GM12865 (cell line): ENCODE measurements around the gene RRAS2.
A peak's percentile ranks its signal among the peaks of the same experiment; 100 is the strongest.

Experiments used
- DNase-seq: peaks from one replicate; pipeline ENCODE4 v3.0.0; 2010; ENCODE audit warnings: low read depth
- H3K4me3 ChIP-seq: 2 replicates; pipeline ENCODE4 v1.5.1; 2011; ENCODE audit warnings: mild to moderate bottlenecking, low read depth, low read length, control low read depth
- TF ChIP-seq, protein P1 (sequence below): IDR thresholded peaks from 2 replicates; pipeline ENCODE4 v1.5.1; 2011; ENCODE audit warnings: low read length, control low read depth, low read depth, inconsistent platforms; ENCODE audit not compliant: insufficient read depth; ENCODE audit errors: missing control alignments

The RRAS2 gene

DNA sequence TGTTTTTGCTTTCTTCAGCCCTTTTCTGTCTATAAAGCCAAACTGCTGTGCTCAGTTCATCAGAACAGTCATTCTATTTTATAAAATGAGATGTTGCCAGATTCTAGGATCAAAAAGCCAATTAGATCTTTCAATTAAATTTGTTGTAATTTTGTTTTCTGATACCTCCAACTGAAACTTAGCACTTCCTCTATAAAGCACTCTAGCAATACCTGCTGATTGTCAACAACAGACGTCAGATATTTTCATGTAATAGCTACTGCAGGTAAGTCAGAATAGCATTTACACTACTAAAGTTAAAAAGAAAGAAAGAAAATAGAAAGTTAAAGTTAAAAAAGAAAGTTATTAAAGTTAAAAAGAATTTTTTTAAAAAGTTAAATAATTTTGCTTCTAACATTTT is 19.6 kb downstream of the RRAS2 start:
- H3K4me3 ChIP-seq, result no peak overlapping the region
- DNase-seq, result no peak
- TF ChIP-seq, protein P1, sequence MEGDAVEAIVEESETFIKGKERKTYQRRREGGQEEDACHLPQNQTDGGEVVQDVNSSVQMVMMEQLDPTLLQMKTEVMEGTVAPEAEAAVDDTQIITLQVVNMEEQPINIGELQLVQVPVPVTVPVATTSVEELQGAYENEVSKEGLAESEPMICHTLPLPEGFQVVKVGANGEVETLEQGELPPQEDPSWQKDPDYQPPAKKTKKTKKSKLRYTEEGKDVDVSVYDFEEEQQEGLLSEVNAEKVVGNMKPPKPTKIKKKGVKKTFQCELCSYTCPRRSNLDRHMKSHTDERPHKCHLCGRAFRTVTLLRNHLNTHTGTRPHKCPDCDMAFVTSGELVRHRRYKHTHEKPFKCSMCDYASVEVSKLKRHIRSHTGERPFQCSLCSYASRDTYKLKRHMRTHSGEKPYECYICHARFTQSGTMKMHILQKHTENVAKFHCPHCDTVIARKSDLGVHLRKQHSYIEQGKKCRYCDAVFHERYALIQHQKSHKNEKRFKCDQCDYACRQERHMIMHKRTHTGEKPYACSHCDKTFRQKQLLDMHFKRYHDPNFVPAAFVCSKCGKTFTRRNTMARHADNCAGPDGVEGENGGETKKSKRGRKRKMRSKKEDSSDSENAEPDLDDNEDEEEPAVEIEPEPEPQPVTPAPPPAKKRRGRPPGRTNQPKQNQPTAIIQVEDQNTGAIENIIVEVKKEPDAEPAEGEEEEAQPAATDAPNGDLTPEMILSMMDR, result no peak

DNA sequence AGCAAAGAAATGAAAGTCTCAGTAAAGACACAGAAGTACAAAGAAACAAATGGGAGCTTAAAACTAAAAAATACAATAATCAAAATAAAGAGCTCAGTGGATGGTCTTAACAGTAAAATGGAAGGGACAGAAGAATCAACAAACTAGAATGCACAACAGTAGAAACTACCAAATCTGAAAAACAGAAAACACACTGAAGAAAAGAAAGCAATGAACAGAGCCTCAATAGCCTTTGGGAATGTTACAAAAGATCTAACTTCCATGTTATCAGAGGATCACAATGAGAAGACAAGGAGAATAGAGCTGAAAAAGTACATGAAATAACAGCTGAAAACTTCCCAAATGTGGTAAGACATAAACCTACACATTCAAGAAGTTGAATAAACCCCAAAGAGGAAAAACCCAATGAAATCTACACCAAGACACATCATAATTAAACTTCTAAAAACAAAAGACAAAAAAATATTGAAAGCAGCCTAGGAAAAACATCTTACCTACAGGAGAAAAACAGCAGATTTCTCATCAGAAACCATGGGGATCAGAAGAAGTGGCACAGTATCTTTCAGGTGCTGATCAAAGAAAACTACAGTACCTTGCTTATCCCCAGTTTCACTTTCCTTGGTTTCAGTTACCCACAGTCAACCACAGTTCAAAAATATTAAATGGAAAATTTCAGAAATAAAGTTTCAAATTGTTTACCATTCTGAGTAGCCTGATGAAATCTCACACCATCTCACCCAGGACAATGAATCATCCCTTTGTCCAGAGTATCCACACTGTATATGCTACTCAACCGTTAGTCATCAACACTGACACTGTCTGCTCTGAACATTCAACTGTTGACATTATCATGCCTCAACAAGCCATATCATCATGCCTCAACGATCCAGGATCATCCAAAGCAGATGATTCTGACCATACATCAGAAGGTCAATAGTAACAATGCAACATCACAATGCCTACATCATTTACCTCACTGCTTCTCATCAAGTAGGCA is 22.2 kb downstream of the RRAS2 start:
- no peak overlapping the region for H3K4me3 ChIP-seq
- no peak for DNase-seq
- TF ChIP-seq, protein P1, result no peak

DNA sequence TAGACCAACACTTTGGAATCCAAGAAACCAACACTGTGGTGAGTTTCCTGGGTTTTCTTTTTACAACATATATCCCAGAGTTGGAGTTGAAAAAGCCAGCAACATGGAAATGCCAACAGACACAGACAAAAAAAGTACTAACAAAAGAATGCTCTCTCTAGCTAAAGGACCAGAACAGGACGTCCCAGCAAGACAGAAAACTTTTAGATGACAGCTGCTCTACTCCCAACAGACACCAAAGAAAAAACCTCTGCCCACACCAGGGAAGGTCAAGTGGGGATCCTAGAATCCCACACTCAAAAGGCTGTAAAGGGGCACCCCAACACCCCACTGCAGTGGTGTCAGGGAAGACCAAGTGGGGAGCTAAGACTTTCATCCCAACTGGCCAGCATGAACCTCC is 23.3 kb downstream of the RRAS2 start:
- TF ChIP-seq, protein P1, result no peak
- H3K4me3 ChIP-seq, result peak overlapping the region; percentile 3; the same call in 1 of the 2 replicates
- DNase-seq, result no peak

DNA sequence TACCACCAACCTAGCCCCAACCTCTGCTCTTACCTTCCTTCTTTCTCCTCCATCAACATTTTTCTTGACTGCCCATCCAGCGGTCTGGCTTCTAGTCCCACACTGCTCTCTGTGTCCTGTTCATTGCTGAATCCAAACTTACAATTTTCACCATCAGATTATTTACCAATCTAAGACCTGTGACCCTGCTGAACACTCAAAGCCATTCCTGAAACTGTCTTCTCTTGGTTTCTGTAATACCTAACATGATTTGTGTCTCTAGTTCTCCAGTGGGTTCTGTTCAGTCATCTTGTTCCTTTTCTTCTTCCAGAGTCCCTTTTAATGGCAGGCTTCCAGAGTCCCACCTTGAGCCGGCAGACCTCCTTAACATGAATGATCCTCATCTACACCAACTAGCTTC is 24.1 kb downstream of the RRAS2 start:
- TF ChIP-seq, protein P1, result no peak
- DNase-seq, result peak; percentile 68

DNA sequence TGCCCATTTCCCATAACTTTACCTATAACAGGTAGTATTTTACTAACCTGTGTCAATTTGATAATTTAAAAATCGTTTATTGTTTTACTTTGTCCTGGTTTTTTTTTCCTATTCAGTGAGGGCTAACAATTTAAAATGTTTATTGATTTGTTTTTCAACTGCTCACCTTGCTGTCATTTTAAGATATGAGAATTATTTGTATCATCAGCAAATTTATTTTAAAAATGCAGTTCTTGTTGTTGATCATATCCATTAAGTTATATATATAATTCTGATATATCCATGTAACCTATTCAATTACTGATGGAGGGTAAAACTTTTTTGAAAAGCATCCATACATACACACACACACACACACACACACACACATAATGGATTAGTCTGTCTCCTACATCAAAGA is 24.8 kb downstream of the RRAS2 start:
- TF ChIP-seq, protein P1, result no peak
- no peak for DNase-seq
- H3K4me3 ChIP-seq, result no peak overlapping the region; the same call in 1 of the 2 replicates

More for the DNA sequence above, 24.1 kb downstream of the RRAS2 start:
- H3K4me3 ChIP-seq, result peak overlapping the region; percentile 3

DNA sequence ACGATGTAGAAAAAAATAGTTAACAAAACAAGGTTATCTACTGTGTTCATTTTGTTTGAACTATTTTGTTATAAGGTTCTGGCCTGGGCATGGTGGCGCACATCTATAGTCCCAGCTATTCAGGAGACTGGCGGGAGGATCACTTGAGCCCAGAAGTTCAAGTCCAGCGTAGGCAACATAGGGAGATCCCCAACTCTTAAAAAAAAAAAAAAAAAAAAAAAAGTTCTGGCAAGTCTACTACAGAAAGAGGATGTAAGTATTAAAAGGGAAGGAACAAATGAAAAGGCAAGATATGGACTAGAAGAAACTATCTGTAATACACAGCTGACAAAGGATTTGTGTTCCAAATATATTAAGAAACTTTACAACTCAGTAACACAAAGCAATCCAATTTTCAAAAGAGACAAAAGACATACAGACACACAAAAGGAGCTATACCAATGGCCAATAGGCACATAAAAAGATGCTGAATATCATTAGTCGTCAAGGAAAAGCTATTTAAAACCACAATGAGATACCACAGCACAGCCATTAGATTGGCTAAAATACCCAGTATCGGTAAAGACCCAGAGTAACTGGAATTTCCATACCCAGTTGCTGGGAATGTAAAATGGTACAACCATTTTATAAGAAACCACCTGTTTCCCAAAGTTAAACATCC is 27.4 kb downstream of the RRAS2 start:
- DNase-seq, result peak; percentile 56
- H3K4me3 ChIP-seq, result peak overlapping the region; percentile 12; the same call in 1 of the 2 replicates
- TF ChIP-seq, protein P1, result no peak
